Hypothalamus (tissue), 51 donors: ENCODE measurements around the gene HOXB4.

ENCODE experiments used
- DNase-seq, 51 donors: peaks; one replicate each; lab custom pipeline; 2025; lab: John Stamatoyannopoulos, UW

The HOXB4 gene

DNA sequence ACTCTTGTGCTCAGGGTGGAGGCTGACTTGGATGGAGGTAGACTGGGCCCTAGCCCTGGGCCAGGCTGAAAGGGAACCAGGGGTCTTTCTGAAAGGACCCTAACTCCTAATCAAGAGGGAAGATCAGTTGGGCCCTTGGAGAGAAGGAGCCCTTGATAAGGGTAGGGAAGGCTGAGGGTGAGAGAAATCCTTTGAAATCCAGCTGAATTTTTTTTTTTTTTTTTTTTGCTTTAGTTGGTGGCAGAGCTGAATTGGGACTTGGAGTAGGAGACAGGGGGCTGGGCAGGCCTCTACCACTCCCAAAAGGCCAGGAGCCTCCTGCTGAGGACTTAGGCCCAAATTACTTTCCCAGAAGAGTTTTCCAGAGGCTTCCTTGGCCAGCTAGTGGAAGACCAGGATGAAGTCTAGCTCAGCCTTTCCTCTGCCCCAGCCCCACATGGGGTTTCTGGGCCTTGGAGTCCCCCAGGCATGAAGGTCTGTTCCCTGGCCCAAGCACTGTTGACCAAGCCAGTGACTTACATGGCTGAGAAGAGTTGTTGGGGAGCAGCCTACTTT, 12.5 kb upstream of the HOXB4 start:
- DNase-seq, result no peak

DNA sequence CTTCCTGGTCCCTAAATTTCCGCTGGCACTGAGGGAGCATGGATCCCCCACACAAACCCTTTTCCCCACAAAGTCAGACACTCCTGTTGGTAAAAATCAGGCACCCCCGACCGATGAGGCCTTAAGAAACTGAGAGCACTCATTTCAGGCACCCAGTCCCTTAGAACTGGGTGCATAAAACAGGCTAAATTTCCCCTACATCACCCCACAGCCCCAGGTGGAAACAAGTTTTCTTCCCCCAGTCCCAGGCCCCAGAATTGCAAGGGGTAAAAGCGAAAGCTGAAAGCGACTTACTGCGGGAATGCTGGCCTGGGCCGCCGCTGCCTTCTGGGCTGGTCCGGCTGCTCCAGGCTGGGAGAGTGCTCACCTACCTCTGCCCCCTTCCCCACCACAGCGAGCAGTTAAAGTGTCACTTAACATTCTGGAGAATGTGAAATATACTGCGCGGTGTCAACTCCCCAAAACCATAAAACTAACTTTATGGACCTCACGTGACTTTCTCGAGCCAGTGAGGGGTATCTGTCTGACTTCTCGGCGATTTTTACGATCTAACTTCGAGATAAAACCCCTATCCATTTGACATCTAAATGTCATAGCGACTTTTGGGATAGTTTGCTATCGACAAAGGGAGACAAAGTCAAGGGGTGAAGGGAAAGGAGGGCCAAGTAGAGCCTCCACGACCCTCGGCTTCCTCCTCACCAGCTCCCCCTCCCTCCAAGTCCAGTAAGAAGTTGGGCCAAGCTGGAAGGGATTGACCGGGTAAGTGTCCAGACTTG, 11.9 kb upstream of the HOXB4 start, which contains the start of gene HOXB3:
Gene HOXB3 (minus strand): TSS at position 411 of the 776 bp plus-strand sequence. CDS start 37,767 bp downstream, outside the sequence.
- DNase-seq, result no peak

DNA sequence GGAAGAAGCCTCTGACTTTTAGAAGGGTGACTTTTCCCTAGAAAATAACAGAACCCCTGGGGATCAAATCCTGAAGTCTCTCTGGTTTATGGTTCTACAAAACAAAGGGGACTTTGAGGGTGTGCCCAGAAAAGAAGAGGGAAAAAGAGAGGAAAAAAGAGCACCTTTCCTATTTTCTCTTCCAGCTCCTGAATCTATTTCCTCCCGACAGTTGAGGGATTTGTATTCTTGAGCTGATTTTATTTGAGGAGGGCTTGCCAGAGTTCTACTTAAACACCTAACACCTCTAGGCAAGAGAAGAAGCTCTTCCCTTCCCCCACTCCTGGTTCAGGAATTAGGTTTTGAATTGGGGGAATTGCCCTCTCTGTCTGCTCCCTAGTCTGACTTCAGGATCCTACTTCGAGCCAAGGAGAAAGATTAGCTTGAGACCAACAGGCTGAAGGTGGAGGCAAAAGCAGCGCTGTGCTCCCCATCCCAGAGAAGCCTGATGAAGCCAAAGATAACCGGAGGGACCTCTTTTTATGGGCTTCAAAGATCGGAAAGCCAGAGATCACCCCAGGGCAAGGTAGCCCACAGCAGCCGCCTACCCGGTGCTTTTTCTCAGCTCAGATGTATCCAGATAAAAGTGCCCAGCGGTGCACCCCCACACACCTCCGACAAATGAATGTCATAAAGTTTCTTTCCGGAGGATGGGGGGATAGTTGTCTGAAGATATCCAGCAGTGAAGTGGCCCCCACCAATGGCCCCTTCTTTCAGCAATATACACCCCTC, 11.1 kb upstream of the HOXB4 start:
- no peak for DNase-seq

DNA sequence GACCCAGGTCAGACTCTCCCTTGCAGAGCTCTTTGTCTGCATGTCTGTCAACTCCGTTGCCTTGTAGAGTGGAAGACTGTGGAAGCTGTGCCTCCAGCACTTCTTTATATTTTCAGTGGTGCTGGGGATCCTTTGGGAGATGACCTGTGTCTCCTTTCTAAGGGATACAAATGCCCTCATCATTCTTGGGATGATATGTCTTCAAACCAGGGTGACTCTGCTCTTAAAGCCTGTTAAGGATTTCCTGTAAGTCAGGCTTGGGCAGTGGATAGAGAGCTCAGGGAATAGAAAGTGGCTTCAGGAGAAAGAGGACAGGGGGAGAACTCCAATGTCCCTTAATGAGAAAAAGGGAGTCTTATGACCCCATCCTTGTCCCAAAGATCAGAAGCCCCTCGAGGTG, 10.4 kb upstream of the HOXB4 start:
- DNase-seq, result no peak

DNA sequence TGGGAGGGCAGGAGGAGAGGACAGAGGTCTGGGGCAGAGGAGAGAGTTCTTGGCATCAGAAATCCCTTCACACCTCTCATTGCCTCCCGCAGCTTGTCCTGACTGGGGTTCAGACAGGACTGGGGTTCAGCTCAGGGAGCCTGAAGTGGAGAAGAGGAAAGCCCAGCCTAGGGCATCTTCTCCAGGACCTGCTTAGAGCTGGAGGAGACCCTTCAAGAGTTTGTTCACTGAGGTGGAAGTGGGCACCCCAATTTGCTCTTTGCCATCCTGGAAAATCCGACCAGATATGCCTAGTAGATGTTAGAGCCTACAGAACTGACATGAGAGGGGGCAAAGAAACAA, 9.9 kb upstream of the HOXB4 start:
- DNase-seq, result no peak

DNA sequence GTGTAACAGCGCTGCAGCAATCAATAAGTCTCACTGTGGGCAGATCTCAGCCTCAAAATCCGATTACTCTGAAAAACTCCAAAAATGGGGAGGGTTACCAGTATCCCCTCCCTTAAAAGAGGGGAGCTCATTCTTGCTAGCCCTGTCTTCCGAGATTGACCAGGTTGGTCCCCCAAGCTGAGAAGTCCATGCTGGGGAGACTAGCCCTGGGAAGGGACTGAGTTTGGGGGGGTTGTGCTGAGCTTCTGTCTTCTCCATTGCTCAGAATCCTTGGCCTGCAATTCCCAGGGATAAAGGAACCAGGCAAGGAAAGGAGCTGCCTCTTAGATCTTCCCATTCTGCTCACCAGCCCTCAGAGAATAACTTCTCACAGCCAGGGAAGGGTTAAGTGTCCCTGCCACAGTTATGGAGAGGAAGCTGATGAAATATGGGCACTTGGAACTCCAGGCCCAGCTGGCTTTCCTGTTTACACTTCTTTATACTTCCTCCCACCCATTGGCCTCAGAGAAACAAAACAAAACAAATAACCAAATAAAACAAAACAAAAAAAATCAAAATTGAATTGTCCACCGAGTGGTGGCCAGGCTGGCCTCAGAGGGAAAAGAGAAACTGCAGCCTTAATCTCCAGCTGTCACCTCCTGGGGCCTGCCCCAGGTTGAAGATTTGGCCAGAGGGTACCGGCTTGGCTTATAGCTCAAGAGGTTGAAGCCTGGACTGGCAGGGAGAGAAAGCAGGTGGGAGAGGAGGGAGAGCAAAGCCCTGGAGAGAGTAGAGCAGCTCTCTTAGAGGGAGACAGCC, 9.3 kb upstream of the HOXB4 start:
- DNase-seq, result no peak

DNA sequence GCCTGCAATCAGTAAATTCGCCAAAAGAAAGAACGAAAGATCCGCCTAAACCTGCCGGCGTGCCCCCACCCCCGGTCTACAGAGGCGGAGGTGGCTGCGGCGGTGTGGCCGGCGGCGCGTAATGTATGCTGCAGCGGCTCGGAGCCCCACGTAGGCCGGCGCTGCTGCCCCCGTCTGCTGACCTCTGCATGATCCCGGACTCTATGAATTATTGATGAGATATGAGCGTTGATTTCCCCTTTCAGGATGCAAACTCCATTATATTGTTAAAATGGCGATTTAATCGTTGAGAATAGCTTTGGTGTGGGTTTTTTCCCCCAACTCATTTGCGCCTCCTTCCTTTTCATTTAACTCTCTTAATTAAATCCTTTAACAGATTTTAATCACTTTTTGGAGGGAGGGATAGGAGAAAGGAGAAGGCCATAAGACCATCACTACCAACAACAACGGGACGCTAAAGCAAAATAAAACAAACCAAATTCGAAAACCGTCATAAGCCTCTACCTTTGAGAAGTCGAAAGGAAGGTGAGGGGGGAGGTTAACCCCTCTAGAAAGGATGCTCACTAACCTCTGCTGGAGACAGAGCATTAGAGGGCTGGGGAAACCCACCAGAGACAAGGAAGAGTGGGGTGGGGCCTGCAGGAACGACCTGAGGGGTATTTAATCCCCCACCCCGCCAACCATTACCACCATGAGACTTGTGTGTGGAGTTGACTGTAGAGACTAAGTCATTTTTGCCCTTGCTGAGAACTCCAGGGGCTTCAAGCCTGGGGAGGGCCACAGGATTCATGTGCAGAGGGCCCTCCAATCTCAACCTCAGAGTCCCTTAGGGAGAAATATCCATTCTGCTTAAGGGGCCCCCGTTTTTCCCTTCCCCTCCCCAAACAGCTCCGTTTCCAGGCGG, 8.5 kb upstream of the HOXB4 start:
- DNase-seq, result no peak

DNA sequence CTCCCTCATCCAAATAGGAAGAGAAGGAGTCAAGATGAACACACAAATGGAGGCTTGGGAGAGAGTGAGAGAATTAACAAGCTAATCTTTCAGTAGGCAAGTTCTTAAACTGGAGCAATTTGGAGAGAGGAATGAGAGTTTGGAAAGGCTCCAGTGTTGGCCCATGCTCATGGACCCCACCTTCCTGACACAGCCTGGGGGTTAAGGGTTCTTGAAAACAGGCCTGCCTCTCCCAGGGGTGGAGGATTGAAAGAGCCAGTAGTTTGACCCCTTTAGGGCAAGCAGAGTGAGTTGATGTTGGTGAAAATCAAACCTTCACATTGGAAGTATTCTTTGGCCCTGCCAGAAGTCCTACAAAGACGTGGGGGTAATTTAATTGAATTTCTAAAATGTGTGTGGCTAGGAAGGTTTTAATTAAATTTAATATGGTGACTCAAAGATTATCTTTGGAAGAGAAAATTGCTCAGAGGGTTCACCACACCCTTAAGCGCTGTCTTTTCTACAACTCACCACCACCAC, 6.1 kb upstream of the HOXB4 start:
- no peak for DNase-seq

DNA sequence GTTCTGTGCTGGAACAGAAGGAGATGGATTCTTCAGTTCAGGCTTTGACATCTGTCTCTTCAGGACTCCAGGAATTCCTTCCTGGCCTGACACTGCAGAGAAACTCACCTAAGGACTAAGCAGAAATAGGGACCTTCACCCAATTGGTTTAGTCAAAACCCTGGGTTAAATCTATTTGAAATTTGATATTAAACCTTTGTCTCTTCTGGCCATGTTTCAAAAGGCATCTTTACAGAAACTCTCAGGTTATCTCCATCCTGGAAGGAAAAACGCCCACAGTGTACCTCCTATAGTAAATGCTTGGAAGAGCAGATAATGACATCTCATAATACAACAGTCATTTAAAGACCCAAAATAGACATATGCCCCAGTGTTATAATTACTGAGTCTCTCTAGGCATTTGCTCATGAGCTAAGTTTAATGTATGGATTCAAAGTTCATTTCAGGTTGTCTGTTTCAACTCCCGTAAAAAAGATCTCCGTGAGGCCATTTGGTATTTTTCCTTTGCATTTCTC, 5.6 kb upstream of the HOXB4 start:
- DNase-seq, result no peak

DNA sequence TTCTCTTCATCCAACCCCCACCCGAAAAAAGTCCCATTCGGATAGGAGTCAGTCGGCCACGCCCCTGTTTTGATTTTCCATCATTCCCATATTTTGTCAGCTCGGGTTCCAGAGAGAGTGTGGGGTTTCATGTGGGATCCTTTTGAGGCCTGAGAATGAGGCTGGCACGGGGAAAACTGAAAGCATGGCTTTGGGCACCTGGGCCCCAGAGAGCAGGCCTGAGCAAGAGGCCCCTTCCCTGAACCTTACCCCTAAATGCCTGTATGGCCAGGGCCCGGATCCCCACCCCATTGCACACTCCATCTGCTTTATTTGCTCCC, 4.6 kb upstream of the HOXB4 start:
- no peak for DNase-seq

DNA sequence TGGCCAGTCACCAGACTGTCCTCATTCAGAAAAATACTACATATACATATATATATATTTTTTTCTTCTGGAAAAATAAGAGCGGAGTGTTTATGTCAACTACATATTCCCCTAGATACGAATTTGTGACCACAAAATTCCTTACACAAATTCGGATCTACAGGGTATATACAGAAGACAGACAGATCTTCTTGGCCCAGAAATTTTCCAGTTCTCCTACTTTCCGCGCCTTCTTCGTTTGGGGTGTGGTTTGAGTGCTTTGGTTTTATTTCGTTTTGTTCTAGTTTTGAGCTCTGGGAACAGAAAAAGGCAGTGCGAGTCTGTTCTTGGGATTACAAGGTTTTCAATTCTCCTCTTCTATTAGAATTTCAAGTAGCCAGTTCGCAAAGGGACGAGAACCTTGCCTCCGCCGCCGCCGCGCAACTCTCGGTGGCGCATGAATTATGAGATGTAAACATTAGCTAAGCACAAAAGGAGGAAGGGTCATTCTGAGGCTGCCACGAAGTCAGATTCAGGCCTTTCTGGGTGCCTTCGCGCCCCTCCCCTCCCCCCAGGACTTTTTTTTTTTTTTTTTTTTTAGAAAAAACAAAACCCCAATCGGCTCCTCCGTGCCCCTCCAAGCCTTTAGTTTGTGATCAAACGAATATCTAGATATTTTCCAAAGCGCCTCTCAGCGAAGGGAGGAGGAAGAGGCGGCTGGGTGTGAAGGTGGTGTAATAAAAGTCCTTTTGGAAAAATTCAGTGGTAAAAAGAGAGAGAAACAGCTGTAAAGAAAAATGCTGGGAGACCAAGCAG, 1.8 kb upstream of the HOXB4 start:
- no peak for DNase-seq

DNA sequence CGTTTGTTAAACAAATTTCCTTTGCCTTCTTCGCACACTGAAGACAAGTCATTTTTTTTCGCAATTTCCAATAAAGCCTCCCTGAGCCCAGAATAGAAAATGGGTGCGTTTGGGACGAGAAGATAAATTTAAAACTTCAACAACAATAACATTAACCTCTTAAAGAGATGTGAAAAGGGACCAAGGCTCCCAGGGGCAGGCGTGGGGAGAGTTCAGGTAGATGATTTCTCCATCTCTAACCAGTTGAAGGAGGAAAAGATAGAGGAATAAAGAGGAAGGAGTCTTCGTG, 1.3 kb upstream of the HOXB4 start:
- DNase-seq, result no peak

DNA sequence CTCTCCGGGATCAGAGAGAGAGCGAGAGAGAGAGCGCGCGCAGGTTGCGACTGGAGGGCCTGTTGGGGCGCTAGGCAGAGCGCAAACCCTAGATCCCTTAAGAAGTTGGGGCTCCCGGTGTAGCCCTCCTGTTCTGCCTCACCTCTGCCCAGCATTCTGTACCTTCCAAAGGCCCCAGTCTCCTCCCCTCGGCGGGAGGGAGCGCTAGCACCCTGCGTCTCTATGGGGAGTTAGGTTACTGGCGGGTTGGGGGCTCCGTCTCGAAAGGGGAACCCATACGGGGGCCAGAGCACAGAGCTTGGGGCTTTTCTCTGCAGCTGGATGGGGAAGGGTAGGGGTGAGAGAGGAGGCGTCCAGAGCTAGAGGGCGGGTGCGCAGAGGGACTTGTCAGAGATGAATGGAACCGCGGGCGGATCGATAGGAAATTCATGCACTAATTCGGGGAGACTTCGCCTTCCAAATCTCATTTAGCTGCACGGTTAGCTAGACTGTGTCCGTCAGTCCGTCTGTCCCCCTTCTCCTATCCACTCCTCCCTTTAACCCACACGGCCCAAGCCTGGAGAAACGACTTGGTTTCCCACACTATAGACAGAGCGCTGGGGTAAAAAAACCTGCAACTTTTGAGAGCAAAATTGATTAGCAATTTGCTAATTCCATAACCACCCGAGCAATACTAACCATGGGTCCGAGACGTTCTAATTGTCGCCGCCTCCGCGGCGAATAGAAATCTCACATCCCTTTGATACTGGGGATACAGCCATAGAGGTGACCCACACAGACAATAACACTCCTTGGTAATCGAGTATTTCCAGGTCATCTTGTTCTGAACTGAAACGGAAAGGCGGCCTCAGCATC, 693 bp upstream of the HOXB4 start:
- no peak for DNase-seq

DNA sequence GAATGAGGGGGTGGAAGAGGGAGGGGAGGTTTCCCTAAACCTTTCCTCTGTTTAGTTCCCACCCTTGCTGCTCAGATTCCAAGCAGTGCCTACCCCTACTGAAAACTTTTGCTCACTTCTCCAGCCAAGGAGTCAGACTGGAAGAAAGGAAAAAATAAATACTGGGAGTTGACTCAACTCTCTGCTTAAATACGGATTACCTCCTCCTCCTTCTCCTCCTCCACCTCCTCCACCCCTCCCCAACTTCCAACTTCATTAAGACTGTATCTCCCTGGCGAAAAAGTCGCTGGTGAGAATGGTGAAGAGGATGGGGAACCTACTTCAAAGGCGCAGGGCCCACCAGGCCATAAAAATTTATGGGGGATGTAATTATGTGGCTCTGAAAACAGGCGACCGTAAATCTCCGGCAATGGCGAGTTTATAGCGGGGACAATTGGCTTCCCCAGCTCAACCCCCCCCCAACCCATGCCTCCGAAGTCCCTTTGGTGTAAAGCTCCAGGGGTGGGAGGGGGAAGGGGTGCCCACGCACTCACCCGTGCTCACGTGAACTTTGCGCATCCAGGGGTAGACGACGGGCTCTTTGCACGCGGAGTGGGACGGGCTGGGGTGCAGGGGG, 712 bp downstream of the HOXB4 start:
- no peak for DNase-seq

DNA sequence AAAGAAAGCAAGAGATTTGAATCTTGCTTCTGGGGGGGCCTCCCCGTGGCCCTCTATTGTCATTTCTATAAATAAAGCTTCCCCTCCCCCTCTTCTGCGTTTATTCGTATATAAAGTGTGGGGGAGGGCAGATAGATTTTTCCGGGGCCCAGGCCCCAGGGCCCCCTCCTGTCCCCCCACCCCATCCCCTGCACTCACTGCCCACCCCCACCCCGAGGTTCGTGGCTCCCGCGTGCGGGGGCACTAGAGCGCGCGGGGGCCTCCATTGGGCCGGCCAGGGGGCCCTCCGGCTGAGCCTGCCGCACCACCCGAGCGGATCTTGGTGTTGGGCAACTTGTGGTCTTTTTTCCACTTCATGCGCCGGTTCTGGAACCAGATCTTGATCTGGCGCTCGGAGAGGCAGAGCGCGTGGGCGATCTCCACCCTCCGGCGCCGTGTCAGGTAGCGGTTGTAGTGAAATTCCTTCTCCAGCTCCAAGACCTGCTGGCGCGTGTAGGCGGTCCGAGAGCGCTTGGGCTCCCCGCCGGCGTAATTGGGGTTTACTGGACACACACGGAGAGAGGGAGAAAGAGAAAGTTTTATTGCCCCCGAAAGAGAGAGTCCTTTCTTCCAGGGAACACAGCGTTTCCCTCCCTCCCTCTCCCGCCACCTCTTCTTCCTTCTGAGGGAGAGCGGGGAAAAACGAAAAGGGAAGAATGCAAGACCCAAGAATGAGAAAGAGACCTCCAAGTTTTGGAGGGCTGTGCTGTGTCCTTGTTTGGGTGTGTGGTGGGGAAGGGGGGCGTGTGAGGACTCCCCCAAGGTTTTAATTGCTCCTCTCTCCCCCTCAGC, 1.5 kb downstream of the HOXB4 start:
- DNase-seq, result no peak

DNA sequence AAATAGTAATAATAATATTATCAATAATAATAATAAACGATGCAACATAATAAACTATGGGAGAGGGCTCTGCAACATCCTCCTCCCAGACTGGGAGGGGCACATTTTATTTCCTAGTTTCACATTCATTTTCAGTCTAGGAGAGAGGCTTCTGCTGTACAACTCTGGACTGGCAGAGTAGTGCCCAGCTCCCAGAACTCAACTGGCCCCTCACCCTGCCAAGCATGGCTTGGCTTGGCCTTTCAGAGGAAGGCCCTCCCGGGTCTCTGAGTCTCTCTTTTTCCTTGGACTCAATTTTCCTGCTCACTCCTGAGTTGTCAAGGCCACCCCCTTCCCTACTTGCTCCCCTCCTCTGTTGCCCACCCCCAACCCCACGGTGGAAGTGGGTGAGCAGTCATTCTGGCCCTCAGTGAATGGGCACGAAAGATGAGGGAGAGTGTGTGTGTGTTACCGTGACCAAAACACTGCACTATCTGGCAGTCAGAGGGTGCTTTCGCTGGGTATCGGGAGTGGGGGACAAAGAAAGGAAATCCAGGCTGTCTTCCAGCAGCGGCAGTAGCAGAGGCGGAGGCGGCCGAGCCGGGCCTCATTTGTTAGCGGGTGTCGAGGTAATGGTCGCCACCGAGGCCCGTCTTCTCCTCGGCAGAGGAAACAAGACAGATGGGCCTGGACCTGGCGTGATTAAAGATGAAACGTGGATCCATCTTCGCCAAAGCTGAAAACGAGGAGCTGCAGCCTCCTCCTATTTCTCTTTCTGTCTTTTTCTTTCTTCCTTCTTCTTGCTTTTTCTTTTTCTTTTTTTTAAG, 2.3 kb downstream of the HOXB4 start:
- DNase-seq, result no peak
